ENCODE results near the gene JAK1.

GRCh38 chr1:64826991-64827390, 139.4 kb downstream of the JAK1 start:
- no peak for TF ChIP-seq CTCF (IDR thresholded peaks at IDR 0.05)
- no peak for TF ChIP-seq POLR2A (IDR thresholded peaks at IDR 0.05)
